HCT116 (cell line): ENCODE data around the gene EIF3B.

Experiments used
- CTCF ChIP-seq, 3 experiments: fragments of 200-600 bp in 1 of 3; sonication (generic) in 1 of 3; IDR thresholded peaks in 2 of 3; conservative IDR thresholded peaks in 1 of 3; 2 replicates each; pipeline ENCODE4 v1.5.1; 2012 to 2017; ENCODE audit warnings: low read depth in 2 of 3, low read length in 2 of 3, antibody characterized with exemption in 1 of 3, borderline replicate concordance in 1 of 3, control low read depth in 1 of 3, mild to moderate bottlenecking in 1 of 3, mixed read lengths in 1 of 3, mixed run types in 1 of 3, moderate library complexity in 1 of 3; ENCODE audit not compliant: insufficient read depth in 1 of 3
- JUND ChIP-seq: IDR thresholded peaks from 2 replicates; pipeline ENCODE4 v1.6.1; 2012
- ZFX ChIP-seq: fragments of 450-650 bp; IDR thresholded peaks from 2 replicates; pipeline ENCODE4 v1.6.1; 2017

- TF ChIP-seq ZFX, result no peak
- no peak for TF ChIP-seq CTCF (IDR thresholded peaks at IDR 0.05 in 2 of 3, conservative IDR thresholded peaks at IDR 0.05 in 1 of 3; ENCODE audit: borderline replicate concordance in 1 of 3, insufficient read depth in 1 of 3, low read depth in 2 of 3, low read length in 2 of 3)
- TF ChIP-seq JUND, result no peak
Measured at GRCh38 chr7:2359610-2360009, 5.0 kb downstream of the EIF3B start.
